GM18951 (cell line): ENCODE measurements around the gene LTBP3.
A peak's percentile ranks its signal among the peaks of the same experiment; 100 is the strongest.

Source experiments
- POLR2A ChIP-seq: IDR thresholded peaks from 4 replicates; pipeline ENCODE4 v1.6.1; 2011; ENCODE audit warnings: mild to moderate bottlenecking; ENCODE audit not compliant: insufficient read length, insufficient read depth; ENCODE audit errors: extremely low read depth
- in situ Hi-C: fragments of 300-500 bp; cut with MboI; formaldehyde crosslinking; loops from one replicate; pipeline ENCODE4 v1.12.0; 2022; ENCODE audit warnings: low sequenced_read_pairs, mixed read lengths, inconsistent platforms; ENCODE audit not compliant: unreplicated experiment

The LTBP3 gene

DNA sequence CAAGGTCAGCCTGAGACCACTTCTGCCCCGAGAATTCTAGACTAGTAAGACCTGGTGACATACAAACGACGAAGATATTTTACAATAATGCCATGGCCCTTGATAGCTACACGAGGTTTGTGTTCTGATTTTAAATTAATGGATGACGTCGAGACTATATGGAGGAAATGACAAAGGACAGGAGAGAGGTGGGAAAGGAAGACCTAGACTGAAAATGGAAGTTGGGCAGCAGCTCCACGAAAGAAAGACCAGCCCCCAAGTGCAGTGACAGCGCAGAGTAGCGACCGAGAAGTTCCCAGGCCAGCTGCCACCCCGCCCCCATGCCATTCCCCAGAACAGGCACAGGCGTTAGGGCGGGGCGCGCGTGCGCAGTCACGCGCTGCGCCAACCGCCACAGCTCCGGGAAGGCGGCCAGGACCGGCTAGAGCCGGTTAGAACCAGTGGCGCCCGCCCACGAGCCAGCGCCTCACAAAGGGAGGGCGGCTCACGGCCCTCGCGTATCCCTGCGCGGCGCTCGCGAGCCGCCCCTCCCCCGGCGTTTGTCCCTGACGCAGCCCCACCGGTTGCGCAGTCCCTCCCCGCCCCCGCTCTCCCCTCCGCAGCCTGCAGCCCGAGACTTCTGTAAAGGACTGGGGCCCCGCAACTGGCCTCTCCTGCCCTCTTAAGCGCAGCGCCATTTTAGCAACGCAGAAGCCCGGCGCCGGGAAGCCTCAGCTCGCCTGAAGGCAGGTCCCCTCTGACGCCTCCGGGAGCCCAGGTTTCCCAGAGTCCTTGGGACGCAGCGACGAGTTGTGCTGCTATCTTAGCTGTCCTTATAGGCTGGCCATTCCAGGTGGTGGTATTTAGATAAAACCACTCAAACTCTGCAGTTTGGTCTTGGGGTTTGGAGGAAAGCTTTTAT lies 60.8 kb downstream of the LTBP3 start:
- in situ Hi-C loops = no loop called here
- peak; percentile 73 for TF ChIP-seq POLR2A

DNA sequence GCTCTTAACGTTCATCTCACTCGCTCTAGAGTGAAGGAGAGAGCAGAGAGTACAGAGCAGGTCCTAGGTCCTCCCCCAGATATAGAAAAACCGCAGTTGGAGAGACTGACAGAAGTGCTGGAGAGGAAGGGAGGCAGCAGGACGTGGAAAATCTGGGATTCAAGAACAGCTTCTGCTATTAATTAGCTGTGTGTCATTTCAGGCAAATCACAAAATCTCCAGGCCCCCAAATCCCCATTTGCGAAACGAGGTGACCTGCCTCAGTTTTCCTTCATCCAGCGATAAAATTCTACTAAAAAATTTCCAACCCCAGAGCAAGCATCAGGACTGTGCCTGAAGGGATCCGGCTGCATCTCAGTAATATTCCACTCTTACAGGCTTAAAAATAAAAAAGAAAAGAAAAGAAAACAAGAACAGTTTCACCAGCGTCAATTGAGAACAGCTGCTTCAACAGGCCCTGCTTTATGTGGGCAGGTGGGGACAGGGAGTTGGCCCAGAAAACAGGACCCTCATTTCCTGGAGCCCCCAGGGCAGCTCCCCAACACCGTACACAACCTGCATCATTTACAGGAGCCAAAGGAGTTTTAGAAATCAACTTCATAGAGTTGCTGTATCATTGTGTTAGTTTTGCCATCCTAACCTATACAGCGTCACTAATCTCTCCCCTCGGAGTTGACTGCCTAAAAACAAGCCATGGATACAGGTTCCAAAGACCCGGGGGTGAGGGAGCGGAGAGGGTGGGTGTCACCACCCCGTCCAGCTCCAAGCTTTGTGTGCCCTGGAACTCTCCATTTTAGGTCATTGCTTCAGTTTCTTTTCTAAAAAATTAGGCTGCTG lies 61.6 kb downstream of the LTBP3 start:
- TF ChIP-seq POLR2A = no peak
- in situ Hi-C loops = no loop called here

DNA sequence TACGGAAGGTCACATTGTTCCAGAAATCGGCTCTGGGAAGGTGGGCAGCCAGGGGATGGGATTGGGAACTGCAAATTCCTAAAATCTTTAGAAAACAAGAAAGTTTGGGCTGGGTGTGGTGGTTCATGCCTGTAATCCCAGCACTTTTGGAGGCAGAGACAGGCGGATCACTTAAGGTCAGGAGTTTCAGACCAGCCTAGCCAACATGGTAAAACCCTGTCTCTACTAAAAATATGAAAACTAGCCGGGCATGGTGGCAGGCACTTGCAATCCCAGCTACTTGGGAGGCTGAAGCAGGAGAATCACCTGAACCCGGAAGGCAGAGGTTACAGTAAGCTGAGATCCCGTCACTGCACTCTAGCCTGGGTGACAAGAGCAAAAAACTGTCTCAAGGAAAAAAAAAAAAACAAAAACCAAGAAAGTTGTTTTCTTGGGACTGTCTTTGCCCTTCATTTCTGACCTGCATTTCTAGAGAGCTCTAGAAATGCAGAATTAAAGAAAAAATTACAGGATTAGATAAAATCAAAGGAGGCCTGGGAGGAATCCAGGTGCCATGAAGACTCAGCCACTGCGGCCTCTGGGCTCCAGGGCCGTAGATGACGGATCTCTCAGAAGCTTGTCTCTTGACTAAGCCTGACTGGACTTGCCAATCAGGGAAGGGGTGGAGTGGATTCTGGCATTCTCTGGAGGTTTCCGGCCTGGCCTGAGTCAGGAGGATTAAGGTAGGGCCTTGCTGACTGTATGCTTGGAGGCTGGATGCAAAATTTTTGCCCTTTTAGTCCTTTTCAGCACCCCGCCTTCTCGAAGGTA lies 64.6 kb downstream of the LTBP3 start:
- TF ChIP-seq POLR2A = peak; percentile 34

DNA sequence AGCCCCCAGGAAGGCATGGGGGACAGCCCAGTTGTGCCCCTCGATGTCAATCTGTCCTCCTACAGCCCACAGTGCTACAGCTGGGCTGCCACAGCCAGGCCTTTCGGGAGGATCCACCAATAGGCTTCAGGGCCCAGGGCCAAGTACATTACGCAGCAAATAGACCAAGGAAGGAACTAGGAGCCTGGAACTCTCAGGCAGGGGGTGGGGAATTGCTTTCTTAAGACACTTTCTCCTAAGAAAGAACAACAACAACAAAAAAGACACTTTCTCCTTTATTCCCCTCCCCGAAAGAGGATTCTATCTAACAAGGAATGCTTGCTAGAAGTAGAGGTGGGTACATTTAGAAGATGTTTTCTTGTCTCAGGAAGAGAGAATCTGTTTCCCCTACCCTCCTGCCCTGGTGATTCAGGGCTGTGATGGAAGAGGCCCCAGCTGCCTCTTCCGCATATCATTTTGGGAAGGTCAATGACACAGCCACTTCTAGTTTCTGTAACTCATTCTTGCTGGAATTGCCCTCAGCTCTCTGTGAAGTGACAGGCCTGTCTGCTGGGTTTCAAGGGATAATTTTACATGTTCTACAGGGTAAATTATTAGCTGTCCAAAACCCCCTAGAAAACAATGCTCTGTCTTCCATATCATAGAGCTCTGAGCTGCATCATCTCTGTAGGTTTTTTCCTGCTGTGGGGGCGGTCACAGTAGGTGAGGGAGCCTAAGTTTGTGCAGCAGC lies 65.4 kb downstream of the LTBP3 start:
- in situ Hi-C loops = no loop called here
- TF ChIP-seq POLR2A = peak; percentile 32

More for the DNA sequence above, 64.6 kb downstream of the LTBP3 start:
- in situ Hi-C loops = no loop called here

DNA sequence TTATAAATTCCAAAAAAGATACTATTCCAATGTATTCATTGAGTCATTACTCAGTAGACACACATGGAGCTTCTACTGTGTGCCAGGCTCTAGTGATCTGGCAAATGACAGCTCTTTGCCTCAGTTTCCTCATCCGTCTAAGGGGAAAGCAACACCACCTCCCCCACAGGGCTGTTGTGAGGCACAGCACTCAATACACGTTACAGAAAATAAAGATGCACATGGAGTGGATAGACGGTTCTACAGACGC lies 65.8 kb downstream of the LTBP3 start:
- no peak for TF ChIP-seq POLR2A
- in situ Hi-C loops = no loop called here

DNA sequence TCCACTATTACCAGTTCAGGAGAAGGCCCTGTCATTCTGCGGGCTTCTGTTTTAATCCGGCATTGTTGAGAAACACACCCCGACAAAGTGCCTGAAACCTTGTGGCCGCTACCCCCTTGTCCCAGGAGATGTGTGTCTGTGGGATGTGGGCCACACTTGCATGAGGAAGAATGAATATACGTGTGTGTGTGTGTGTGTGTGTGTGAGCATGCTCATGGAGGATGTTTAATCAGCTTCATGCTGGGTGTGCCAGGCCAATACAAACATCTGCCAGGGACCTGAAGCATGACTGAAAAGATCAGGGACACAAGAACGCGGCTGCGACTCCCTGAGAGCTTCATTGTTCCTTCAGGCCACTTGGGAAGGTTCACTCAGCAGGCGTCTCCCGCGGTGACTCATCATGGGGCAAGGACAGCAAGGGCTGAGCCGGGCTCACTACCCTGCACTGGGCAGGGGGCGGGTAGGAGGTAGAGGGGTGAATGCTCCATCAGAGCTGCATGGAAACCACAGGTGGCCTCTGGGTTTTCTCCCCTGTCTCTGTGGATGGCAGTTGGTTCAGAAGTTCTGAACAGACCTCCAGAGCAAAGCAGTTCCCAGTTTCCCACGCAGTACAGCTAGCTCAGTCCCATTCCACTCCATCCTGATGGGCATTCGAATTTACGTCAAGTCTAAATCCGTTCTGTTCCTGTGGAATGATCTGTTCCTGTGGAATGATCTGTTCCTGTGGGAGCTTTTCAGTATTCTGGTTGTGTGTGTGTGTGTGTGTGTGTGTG lies 66.4 kb downstream of the LTBP3 start:
- in situ Hi-C loops = no loop called here
- peak; percentile 37 for TF ChIP-seq POLR2A

DNA sequence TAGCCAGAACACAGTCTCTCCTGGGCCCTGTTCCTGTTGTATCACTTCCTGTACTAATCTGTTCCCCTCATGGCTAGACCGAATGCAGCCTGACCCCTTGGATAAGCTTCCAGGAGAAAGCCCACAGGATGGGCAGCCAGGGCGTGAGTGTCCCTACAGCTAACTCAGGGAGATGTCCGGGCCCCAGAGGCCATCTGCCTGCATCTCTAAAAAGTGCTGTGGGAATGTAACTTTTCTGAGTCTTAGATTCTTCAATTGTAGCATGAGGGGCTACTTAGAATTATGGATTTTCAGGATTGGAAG lies 67.0 kb downstream of the LTBP3 start:
- in situ Hi-C loops = no loop called here
- no peak for TF ChIP-seq POLR2A

DNA sequence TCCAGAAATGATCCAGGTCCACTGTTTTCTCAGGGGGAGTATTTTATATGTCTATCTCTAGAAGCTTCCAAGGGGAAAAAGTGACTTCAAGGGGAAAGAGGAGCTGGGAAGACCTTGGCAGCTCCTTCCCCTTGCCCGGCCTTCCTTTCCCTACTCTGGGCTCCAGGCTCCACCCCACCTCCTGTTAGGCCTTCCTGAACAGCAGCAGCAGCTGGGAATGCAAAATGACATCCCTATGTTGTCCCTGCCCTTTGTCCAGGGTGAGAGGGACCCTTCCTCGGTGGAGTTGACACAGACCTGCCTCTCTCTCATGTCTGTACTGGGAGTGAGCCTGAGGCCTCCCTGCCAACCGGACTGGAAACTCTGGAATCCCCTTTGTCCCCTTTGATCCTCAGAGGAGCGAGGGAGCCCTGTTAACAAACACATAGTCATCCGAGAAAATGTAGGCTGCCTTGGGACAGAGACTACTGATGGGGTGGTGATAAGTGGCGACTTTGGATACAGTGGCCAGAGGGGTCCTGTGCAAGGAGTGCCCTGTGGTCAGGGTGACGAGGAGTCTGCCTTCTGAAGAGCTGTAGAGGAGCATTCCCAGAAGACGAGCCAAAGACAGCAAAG lies 68.3 kb downstream of the LTBP3 start:
- TF ChIP-seq POLR2A = no peak
- in situ Hi-C loops = no loop called here

DNA sequence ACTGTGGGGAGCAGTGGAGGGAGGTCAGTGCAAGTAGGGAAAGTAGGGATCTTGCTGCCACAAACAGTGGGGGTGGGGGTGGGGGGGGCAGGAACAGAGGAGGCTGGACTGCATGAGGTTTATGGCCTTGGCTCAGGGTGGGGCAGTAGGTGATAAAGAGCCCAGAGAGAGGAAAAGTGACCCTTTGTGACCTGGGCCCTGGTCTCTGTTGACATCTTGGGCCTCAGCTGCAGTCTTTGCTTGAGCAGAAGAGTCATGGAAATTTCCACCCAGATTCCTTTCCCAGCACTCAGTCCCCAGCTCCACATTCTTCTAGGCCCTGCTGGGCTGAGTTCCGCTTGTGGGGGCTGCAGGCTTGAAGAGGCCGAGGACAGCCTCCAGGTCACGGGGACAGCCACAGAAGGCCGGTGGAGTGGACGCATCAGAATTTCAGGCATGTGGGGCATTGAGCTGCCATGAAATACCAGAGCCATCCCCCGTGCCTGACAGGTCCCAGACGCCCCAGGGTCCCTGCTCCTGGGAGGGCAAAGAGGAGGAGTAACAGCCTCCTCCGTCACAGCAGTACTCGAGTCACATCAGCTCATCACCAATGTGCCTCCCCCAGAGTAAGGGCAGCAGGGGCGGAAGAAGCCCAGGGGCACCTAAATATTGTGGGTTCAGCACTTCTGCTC lies 69.0 kb downstream of the LTBP3 start:
- in situ Hi-C loops = no loop called here
- no peak for TF ChIP-seq POLR2A
